Endothelial cell of umbilical vein (primary cell): ENCODE measurements around the gene HOOK2. TPM values are rescaled to one million over a fixed set of nuclear protein-coding genes. Genes with fewer than 3 reads are reported as not detected.

ENCODE experiments used
- BruUV-seq: library from RNA; stranded (reverse); fragments of 400-500 nt; replicated peaks from 2 replicates; lab custom pipeline; 2021; lab: Mats Ljungman, UMichigan
- CTCF ChIA-PET: fragments of 300-600, 350-600 bp; sonication (Branson Sonifier 250); formaldehyde crosslinking; loops from one replicate; lab custom pipeline; 2021; ENCODE audit warnings: antibody characterized with exemption, inconsistent platforms; lab: Charles Lee
- POLR2A ChIA-PET: fragments of 300-600, 350-600 bp; sonication (Branson Sonifier 250); formaldehyde crosslinking; loops from one replicate; lab custom pipeline; 2021; ENCODE audit warnings: antibody characterized with exemption, inconsistent platforms; lab: Charles Lee
- DNase-seq: peaks from one replicate; pipeline ENCODE4 v3.0.0-alpha.2; 2011; ENCODE audit warnings: low read depth, low spot score
- FAIRE-seq: peaks from 2 replicates; lab custom pipeline; 2011; peaks lifted over from hg19 to GRCh38; lab: Jason Lieb, UNC
- H2AFZ ChIP-seq: 2 replicates; pipeline ENCODE4 v1.6.0; 2012; ENCODE audit warnings: low read depth, low read length, control low read depth, inconsistent platforms
- H3K27ac ChIP-seq: 2 replicates; pipeline ENCODE4 v1.5.1; 2011; ENCODE audit warnings: low read depth, mild to moderate bottlenecking, control low read depth, low read length, moderate library complexity; ENCODE audit not compliant: insufficient read depth
- H3K27me3 ChIP-seq, 2 experiments: 2 replicates each; pipeline versions ENCODE4 v1.6.0 to v1.6.1; 2011; ENCODE audit warnings: low read length in 2 of 2, mixed read lengths in 1 of 2; ENCODE audit not compliant: control insufficient read depth in 2 of 2, insufficient read depth in 2 of 2
- H3K36me3 ChIP-seq, 2 experiments: 2 replicates in 1 of 2; 3 replicates in 1 of 2; pipeline ENCODE4 v1.5.1; 2011; ENCODE audit warnings: low read length in 2 of 2, mild to moderate bottlenecking in 1 of 2, moderate library complexity in 1 of 2; ENCODE audit not compliant: control insufficient read depth in 2 of 2, insufficient read depth in 2 of 2; ENCODE audit errors: extremely low read depth in 1 of 2
- H3K4me1 ChIP-seq: 3 replicates; pipeline ENCODE4 v1.5.1; 2011; ENCODE audit warnings: mild to moderate bottlenecking, low read length; ENCODE audit not compliant: control insufficient read depth, insufficient read depth; ENCODE audit errors: extremely low read depth
- H3K4me2 ChIP-seq: 2 replicates; pipeline ENCODE4 v1.6.1; 2011; ENCODE audit warnings: low read length, control low read depth, mixed read lengths; ENCODE audit not compliant: insufficient read depth
- H3K4me3 ChIP-seq, 3 experiments: fragments of 200-600 bp in 1 of 3; sonication (generic), shearing (Covaris generic) in 1 of 3; replicated peaks in 1 of 3; 2 replicates each; pipeline ENCODE4 v1.5.1; 2011 to 2016; ENCODE audit warnings: control low read depth in 3 of 3, low read length in 3 of 3, mild to moderate bottlenecking in 2 of 3, inconsistent platforms in 1 of 3, low read depth in 1 of 3, moderate library complexity in 1 of 3; ENCODE audit not compliant: insufficient read depth in 1 of 3
- H3K79me2 ChIP-seq: 2 replicates; pipeline ENCODE4 v1.6.0; 2012; ENCODE audit warnings: low read length, inconsistent platforms; ENCODE audit not compliant: control insufficient read depth, insufficient read depth
- H3K9ac ChIP-seq: replicated peaks from 2 replicates; pipeline ENCODE3; 2011; ENCODE audit warnings: low read length, control low read depth; ENCODE audit not compliant: insufficient read depth; ENCODE audit errors: extremely low read depth
- H3K9me1 ChIP-seq: replicated peaks from 3 replicates; pipeline ENCODE4 v1.6.0; 2011; ENCODE audit warnings: mild to moderate bottlenecking, low read length; ENCODE audit not compliant: control insufficient read depth, insufficient read depth; ENCODE audit errors: extremely low read depth
- H3K9me3 ChIP-seq: replicated peaks from 2 replicates; pipeline ENCODE4 v1.5.1; 2012; ENCODE audit warnings: low read length, inconsistent platforms; ENCODE audit not compliant: control insufficient read depth, insufficient read depth
- H4K20me1 ChIP-seq: replicated peaks from 2 replicates; pipeline ENCODE3; 2011; ENCODE audit warnings: mild to moderate bottlenecking, low read length; ENCODE audit not compliant: control insufficient read depth, insufficient read depth; ENCODE audit errors: extremely low read depth
- dilution Hi-C: fragments of 300-500 bp; cut with MboI; formaldehyde crosslinking; loops from one replicate; pipeline ENCODE4 v1.15.0; 2019; ENCODE audit warnings: low sequenced_read_pairs; ENCODE audit not compliant: extremely low pct_ligation_motif_present
- intact Hi-C: fragments of 100-400 bp; cut with micrococcal nuclease; formaldehyde crosslinking; loops from one replicate; pipeline ENCODE4 v1.10.0; 2022
- polyA plus RNA-seq, 4 experiments: library from polyadenylated mRNA; depleted of rRNA in 3 of 4; stranded (reverse) in 3 of 4; unstranded in 1 of 4; fragments of >200 nt; gene quantifications; 2 replicates each; pipeline versions ENCODE4 v1.2.1 to v1.2.3, GENCODE V29; 2011 to 2012; ENCODE audit warnings: missing spikeins in 1 of 4
- total RNA-seq: library from RNA; stranded (reverse); gene quantifications from 2 replicates; pipeline ENCODE4 v1.2.3, GENCODE V29; 2021
- TF ChIP-seq, protein P1 (sequence below), 2 donors: IDR thresholded peaks; 1 replicate in 1 of 2; 2 replicates in 1 of 2; pipeline ENCODE4 v1.5.1; 2011; ENCODE audit warnings: low read length in 2 of 2, mild to moderate bottlenecking in 2 of 2, moderate library complexity in 2 of 2, control low read depth in 1 of 2, inconsistent platforms in 1 of 2, low read depth in 1 of 2; ENCODE audit not compliant: insufficient read depth in 1 of 2; ENCODE audit errors: extremely low read depth in 1 of 2
- TF ChIP-seq, protein P2 (sequence below): IDR thresholded peaks from 2 replicates; pipeline ENCODE4 v1.6.1; 2011; ENCODE audit not compliant: insufficient read depth, insufficient read length

The HOOK2 gene
- total and polyA plus RNA-seq, 2 donors (not counting 3 experiments of a cell fraction or from before 2014, with no cell fraction given), result 8.0 to 17.3 TPM

DNA sequence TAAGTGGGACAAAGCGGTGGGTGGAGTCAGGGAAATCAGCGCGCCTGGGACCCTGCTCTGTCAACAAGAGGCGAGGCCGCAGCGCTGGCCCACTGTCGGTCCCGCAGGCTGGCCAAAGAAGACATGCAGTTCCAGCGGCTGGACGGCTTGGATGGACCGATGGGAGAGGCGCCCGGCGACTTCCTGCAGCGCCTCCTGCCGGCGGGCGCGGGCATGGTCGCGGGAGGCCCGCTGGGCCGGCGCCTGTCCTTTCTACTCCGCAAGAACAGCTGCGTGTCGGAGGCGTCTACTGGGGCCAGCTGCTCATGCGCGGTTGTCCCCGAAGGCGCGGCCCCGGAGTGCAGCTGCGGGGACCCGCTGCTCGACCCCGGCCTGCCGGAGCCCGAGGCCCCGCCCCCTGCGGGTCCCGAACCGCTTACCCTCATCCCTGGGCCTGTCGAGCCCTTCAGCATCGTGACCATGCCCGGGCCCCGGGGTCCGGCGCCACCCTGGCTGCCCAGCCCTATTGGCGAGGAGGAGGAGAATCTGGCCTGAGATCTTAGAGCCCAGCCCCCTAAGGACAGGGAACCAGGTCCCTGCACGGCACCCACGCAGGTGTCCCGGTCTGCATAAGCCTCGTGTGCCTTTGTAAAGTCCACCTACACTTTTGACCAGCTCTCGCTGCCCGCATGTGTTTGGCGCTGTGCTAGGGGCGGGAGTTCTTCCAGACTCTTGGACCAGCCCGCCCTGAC, 17.6 kb downstream of the HOOK2 start:
- CTCF ChIA-PET, result interaction anchor here (0.5 to 12.6 kb wide), 35 partner anchors 9 to 833 kb away, joined by 3 to 481 read pairs (median 4); partner anchors contain the start of genes CALR, GET3, HOOK2 and JUNB

More for the DNA sequence above, 17.6 kb downstream of the HOOK2 start:
- Histone ChIP-seq H3K4me1 (no peaks in the 10 kb centered on the region), H2AFZ (peak overlapping the region; percentile 99), H3K9me1 (no peaks in the 10 kb centered on the region), H3K27me3 (no peaks in the 10 kb centered on the region), H3K9ac (no peak overlapping the region), H4K20me1 (no peaks in the 10 kb centered on the region), H3K9me3 (no peaks in the 10 kb centered on the region), H3K27ac (no peak overlapping the region), H3K36me3 (no peaks in the 10 kb centered on the region), H3K79me2 (no peaks in the 10 kb centered on the region), H3K4me3 (peak overlapping the region in 2 of 3 experiments; percentile 22 to 39), H3K4me2 (peak overlapping the region; percentile 78)
- FAIRE-seq, result peak; percentile 83
- no TSS peak for BruUV-seq
- intact Hi-C loops, result loop anchor here (1.0 to 2.0 kb wide), 3 partner anchors 35 to 193 kb away; partner anchors contain the start of gene TNPO2
- dilution Hi-C loops, result no loop called here
- POLR2A ChIA-PET, result interaction anchor here (1.3 kb wide), 1 partner anchor 34 kb away, joined by 3 read pairs; the partner anchor contains the start of gene JUNB
- peak; percentile 81 for DNase-seq
- TF ChIP-seq, protein P1, sequence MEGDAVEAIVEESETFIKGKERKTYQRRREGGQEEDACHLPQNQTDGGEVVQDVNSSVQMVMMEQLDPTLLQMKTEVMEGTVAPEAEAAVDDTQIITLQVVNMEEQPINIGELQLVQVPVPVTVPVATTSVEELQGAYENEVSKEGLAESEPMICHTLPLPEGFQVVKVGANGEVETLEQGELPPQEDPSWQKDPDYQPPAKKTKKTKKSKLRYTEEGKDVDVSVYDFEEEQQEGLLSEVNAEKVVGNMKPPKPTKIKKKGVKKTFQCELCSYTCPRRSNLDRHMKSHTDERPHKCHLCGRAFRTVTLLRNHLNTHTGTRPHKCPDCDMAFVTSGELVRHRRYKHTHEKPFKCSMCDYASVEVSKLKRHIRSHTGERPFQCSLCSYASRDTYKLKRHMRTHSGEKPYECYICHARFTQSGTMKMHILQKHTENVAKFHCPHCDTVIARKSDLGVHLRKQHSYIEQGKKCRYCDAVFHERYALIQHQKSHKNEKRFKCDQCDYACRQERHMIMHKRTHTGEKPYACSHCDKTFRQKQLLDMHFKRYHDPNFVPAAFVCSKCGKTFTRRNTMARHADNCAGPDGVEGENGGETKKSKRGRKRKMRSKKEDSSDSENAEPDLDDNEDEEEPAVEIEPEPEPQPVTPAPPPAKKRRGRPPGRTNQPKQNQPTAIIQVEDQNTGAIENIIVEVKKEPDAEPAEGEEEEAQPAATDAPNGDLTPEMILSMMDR (IDR thresholded peaks at IDR 0.05; ENCODE audit: extremely low read depth in 1 of 2, insufficient read depth in 1 of 2, low read depth in 1 of 2, low read length in 2 of 2), result peak; percentile 98 to 99
- TF ChIP-seq, protein P2, sequence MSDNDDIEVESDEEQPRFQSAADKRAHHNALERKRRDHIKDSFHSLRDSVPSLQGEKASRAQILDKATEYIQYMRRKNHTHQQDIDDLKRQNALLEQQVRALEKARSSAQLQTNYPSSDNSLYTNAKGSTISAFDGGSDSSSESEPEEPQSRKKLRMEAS, result no peak
